Measurements from ENCODE around the gene CYB5B. TPM values are rescaled to one million over a fixed set of nuclear protein-coding genes. Genes with fewer than 3 reads are reported as not detected.

Gene CYB5B
- total RNA-seq, 1 donor from 2014 or later: 52.8 TPM

GRCh38 chr16:69514356-69514755, 89.9 kb downstream of the CYB5B start:
- DNase-seq (ENCODE audit: low read depth in 2 of 2): no peak

Other genes with a start within 250 kb of the CYB5B start
- gene SNTB2, start 237.5 kb upstream of the CYB5B start, total RNA-seq: 39.0 and 72.0 TPM in 2 replicates
- 24.6 and 32.7 TPM in 2 replicates for gene VPS4A, start 113.3 kb upstream of the CYB5B start, total RNA-seq
- gene PDF, start 94.0 kb upstream of the CYB5B start, total RNA-seq: 9.2 and 12.1 TPM in 2 replicates
- 13.1 and 21.0 TPM in 2 replicates for gene COG8, start 85.1 kb upstream of the CYB5B start, total RNA-seq
- gene NIP7, start 84.8 kb upstream of the CYB5B start, total RNA-seq: 19.4 and 26.8 TPM in 2 replicates
- gene TMED6, start 72.8 kb upstream of the CYB5B start, total RNA-seq: 0.20 TPM in 1 of 2 replicates, not detected in the other
- 12.4 and 22.4 TPM in 2 replicates for gene TERF2, start 38.6 kb upstream of the CYB5B start, total RNA-seq
- 21.8 and 40.3 TPM in 2 replicates for gene NFAT5, start 141.3 kb downstream of the CYB5B start, total RNA-seq

Data from lung microvascular endothelial cell (primary cell).